NB4 (cell line): ENCODE measurements around the gene HES2.
"Not testable (repeated sequence)": the region's sequence is repeated elsewhere in the genome, so short reads cannot be mapped to it uniquely, and the experiment has no call there.

Source experiments
- MYC ChIP-seq: IDR thresholded peaks from 2 replicates; pipeline ENCODE4 v1.6.1; 2011; ENCODE audit warnings: low read depth, low read length
- TF ChIP-seq, protein P1 (sequence below): IDR thresholded peaks from one replicate; pipeline ENCODE4 v1.5.1; 2012; ENCODE audit warnings: low read depth, low read length

- TF ChIP-seq, protein P1, sequence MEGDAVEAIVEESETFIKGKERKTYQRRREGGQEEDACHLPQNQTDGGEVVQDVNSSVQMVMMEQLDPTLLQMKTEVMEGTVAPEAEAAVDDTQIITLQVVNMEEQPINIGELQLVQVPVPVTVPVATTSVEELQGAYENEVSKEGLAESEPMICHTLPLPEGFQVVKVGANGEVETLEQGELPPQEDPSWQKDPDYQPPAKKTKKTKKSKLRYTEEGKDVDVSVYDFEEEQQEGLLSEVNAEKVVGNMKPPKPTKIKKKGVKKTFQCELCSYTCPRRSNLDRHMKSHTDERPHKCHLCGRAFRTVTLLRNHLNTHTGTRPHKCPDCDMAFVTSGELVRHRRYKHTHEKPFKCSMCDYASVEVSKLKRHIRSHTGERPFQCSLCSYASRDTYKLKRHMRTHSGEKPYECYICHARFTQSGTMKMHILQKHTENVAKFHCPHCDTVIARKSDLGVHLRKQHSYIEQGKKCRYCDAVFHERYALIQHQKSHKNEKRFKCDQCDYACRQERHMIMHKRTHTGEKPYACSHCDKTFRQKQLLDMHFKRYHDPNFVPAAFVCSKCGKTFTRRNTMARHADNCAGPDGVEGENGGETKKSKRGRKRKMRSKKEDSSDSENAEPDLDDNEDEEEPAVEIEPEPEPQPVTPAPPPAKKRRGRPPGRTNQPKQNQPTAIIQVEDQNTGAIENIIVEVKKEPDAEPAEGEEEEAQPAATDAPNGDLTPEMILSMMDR, result not testable (repeated sequence)
- not testable (repeated sequence) for TF ChIP-seq MYC
Observed at GRCh38 chr1:6395781-6396244, 23.9 kb downstream of the HES2 start.
